Activated naive CD8-positive, alpha-beta T cell treated with anti-CD3 and anti-CD28 coated beads for 36 hours (primary cell): ENCODE results near the gene CHORDC1. TPM values are rescaled to one million over a fixed set of nuclear protein-coding genes. Genes with fewer than 3 reads are reported as not detected.
A peak's percentile ranks its signal among the peaks of the same experiment; 100 is the strongest.
"Not testable (repeated sequence)": the region's sequence is repeated elsewhere in the genome, so short reads cannot be mapped to it uniquely, and the experiment has no call there.

ENCODE experiments used
- DNase-seq: peaks from one replicate; pipeline ENCODE4 v3.0.0; 2021
- H3K27ac Mint-ChIP-seq: one replicate; pipeline ENCODE4 v1.8.0; 2022; ENCODE audit warnings: mild to moderate bottlenecking, moderate library complexity, mixed read lengths
- H3K27me3 Mint-ChIP-seq: one replicate; pipeline ENCODE4 v1.8.0; 2022; ENCODE audit warnings: mild to moderate bottlenecking, mixed read lengths
- H3K36me3 Mint-ChIP-seq: one replicate; pipeline ENCODE4 v1.8.0; 2021; ENCODE audit warnings: mild to moderate bottlenecking, mixed read lengths
- H3K4me1 Mint-ChIP-seq: one replicate; pipeline ENCODE4 v1.8.0; 2021; ENCODE audit warnings: mixed read lengths
- H3K4me3 Mint-ChIP-seq: one replicate; pipeline ENCODE4 v1.8.0; 2022; ENCODE audit warnings: mild to moderate bottlenecking, moderate library complexity, mixed read lengths
- H3K9me3 Mint-ChIP-seq: one replicate; pipeline ENCODE4 v1.8.0; 2022; ENCODE audit warnings: mixed read lengths
- total RNA-seq, 2 experiments: library from RNA; stranded (reverse); gene quantifications; one replicate each; pipeline ENCODE4 v1.2.3, GENCODE V29; 2021

Gene CHORDC1
- total RNA-seq, 2 experiments from 2014 or later: 86.3 to 90.1 TPM

DNA sequence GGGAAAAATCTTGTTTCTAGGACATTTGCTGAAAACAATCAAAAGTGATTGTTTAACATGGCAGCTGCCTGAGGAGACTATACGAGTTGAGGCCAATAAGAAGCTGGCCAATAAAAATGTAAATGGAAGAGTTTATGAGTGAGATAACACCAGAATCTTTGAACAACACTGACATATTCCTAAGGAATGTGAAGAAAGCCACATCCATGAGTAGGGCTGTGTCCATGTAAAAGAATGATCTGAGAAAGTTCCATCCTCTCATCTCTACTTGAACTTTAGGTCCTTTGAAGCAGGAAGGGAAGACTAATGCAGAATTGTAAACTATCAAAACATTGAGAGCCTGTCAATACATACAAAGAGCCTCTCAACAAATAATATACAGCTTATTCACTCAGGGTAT lies 6.9 kb upstream of the CHORDC1 start:
- no peak overlapping the region for H3K27ac Mint-ChIP-seq
- H3K27me3 Mint-ChIP-seq: peaks cover 5% of the 10 kb centered on the region
- no peak for DNase-seq
- peaks cover 10% of the 10 kb centered on the region for H3K36me3 Mint-ChIP-seq
- H3K4me1 Mint-ChIP-seq: no peaks in the 10 kb centered on the region
- no peak overlapping the region for H3K4me3 Mint-ChIP-seq
- peaks cover 1% of the 10 kb centered on the region for H3K9me3 Mint-ChIP-seq

- peaks cover 1% of the 10 kb centered on the region for H3K9me3 Mint-ChIP-seq
- no peak for DNase-seq
- no peak overlapping the region for H3K4me3 Mint-ChIP-seq
- peaks cover 10% of the 10 kb centered on the region for H3K36me3 Mint-ChIP-seq
- no peak overlapping the region for H3K27ac Mint-ChIP-seq
- peaks cover 5% of the 10 kb centered on the region for H3K27me3 Mint-ChIP-seq
- peaks cover 3% of the 10 kb centered on the region for H3K4me1 Mint-ChIP-seq
These were observed 5.2 kb upstream of the CHORDC1 start for GRCh38 chr11:90228056-90228455.

GRCh38 chr11:90223248-90223585 lies 368 bp upstream of the CHORDC1 start:
- H3K36me3 Mint-ChIP-seq: peaks cover 34% of the 10 kb centered on the region
- H3K9me3 Mint-ChIP-seq: peaks cover 5% of the 10 kb centered on the region
- peak overlapping the region; percentile 98 for H3K4me3 Mint-ChIP-seq
- no peak for DNase-seq
- H3K4me1 Mint-ChIP-seq: peaks cover 26% of the 10 kb centered on the region
- no peaks in the 10 kb centered on the region for H3K27me3 Mint-ChIP-seq
- H3K27ac Mint-ChIP-seq: peak overlapping the region; percentile 95

GRCh38 chr11:90221803-90222458 lies 918 bp downstream of the CHORDC1 start:
- H3K9me3 Mint-ChIP-seq: peaks cover 5% of the 10 kb centered on the region
- H3K27ac Mint-ChIP-seq: peak overlapping the region; percentile 95
- peaks cover 34% of the 10 kb centered on the region for H3K36me3 Mint-ChIP-seq
- no peaks in the 10 kb centered on the region for H3K27me3 Mint-ChIP-seq
- no peak for DNase-seq
- peak overlapping the region; percentile 98 for H3K4me3 Mint-ChIP-seq
- H3K4me1 Mint-ChIP-seq: peaks cover 34% of the 10 kb centered on the region

GRCh38 chr11:90220391-90220790 lies 2.5 kb downstream of the CHORDC1 start:
- peak overlapping the region; percentile 98 for H3K4me3 Mint-ChIP-seq
- peaks cover 39% of the 10 kb centered on the region for H3K4me1 Mint-ChIP-seq
- no peaks in the 10 kb centered on the region for H3K27me3 Mint-ChIP-seq
- peaks cover 39% of the 10 kb centered on the region for H3K36me3 Mint-ChIP-seq
- H3K27ac Mint-ChIP-seq: peak overlapping the region; percentile 17
- no peak for DNase-seq
- H3K9me3 Mint-ChIP-seq: peaks cover 5% of the 10 kb centered on the region

- Mint-ChIP-seq H3K36me3 (peaks cover 39% of the 10 kb centered on the region), H3K4me1 (peaks cover 39% of the 10 kb centered on the region), H3K27ac (no peak overlapping the region), H3K27me3 (no peaks in the 10 kb centered on the region), H3K9me3 (peaks cover 5% of the 10 kb centered on the region), H3K4me3 (peak overlapping the region; percentile 98)
- no peak for DNase-seq
These were observed 3.4 kb downstream of the CHORDC1 start for GRCh38 chr11:90219438-90219837.

DNA sequence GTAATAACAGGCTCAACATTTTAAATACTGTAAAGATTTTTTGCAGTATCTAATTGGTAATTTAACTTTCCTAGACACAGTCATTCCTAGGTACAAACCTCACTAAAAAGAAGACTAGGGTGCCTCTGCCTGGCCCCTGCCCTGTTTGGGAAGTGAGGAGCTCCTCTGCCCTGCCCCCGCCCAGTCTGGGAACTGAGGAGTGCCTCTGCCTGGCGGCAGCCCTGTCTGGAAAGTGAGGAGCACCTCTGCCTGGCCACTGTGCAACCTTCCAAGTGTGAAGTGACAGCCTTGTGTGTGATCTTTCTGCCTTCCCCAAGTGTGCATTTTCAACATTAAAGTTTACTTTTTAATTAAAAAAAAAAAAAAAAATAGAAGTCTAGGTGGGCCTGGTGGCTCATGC lies 4.2 kb downstream of the CHORDC1 start:
- no peak overlapping the region for H3K27ac Mint-ChIP-seq
- DNase-seq: no peak
- H3K27me3 Mint-ChIP-seq: no peaks in the 10 kb centered on the region

DNA sequence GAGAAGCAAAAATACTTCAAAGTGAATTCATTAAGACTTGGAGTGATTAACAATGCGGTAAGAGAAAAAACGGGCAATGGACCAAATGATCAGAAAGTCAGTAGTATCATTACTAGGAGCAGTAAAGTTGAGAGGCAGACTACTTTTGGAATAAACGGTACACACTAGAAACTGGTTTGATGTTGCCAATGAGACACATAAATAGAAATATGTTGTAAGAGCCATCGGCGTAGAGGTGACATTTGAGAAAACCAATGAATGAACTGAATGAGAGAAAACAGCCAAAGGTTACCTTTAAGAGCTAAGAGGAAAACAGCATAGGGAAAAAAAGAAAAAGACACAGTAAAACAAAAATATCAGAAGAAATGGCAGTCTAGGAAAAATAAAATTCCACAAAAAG lies 6.2 kb downstream of the CHORDC1 start:
- Mint-ChIP-seq H3K27ac (no peak overlapping the region), H3K4me1 (peaks cover 36% of the 10 kb centered on the region), H3K27me3 (no peaks in the 10 kb centered on the region), H3K4me3 (no peak overlapping the region), H3K9me3 (peaks cover 5% of the 10 kb centered on the region), H3K36me3 (peaks cover 41% of the 10 kb centered on the region)
- DNase-seq: no peak

More for the DNA sequence above, 4.2 kb downstream of the CHORDC1 start:
- Mint-ChIP-seq H3K4me1 (peaks cover 36% of the 10 kb centered on the region), H3K4me3 (no peak overlapping the region), H3K9me3 (peaks cover 5% of the 10 kb centered on the region), H3K36me3 (peaks cover 40% of the 10 kb centered on the region)

DNA sequence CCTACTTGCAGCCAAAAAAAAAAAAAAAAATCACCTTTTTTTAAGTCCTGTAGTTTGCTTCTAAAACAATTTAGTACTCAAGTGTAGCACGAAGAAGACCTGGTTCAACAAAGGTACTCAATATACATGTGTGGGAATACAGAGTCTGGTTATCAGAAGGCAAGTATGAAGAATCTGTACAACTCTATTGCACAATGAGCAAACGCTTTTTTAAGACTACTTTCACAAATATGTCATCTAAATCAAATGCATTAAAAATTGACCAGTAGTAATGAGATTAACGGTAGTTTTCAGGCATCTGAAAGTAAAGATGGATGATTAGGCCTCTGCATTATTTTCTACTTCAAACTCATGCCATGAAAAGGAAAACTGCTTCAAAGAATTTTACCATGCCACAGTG lies 9.5 kb downstream of the CHORDC1 start:
- Mint-ChIP-seq H3K27me3 (no peaks in the 10 kb centered on the region), H3K4me3 (no peak overlapping the region), H3K9me3 (no peaks in the 10 kb centered on the region), H3K36me3 (peaks cover 22% of the 10 kb centered on the region), H3K27ac (no peak overlapping the region), H3K4me1 (peaks cover 17% of the 10 kb centered on the region)
- DNase-seq: no peak

- Mint-ChIP-seq H3K9me3 (no peaks in the 10 kb centered on the region), H3K36me3 (peaks cover 24% of the 10 kb centered on the region), H3K27me3 (no peaks in the 10 kb centered on the region), H3K27ac (peak overlapping the region; percentile 1), H3K4me3 (no peak overlapping the region), H3K4me1 (peaks cover 14% of the 10 kb centered on the region)
- no peak for DNase-seq
These were observed 14.0 kb downstream of the CHORDC1 start for GRCh38 chr11:90208857-90209256.

DNA sequence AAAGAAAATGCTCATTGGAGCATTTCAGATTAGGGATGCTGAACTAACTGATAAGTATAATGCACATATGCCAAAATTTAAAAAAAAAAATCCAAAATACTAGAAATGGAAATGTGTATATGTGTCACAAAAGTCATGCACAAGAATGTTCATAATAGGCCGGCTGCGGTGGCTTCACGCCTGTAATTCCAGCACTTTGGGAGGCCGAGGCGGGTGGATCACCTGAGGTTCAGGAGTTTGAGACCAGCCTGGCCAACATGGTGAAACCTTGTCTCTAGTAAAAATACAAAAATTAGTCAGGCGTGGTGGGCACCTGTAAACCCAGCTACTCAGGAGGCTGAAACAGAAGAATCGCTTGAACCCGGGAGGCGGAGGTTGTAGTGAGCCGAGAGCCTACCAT lies 14.9 kb downstream of the CHORDC1 start:
- not testable (repeated sequence) for H3K27me3 Mint-ChIP-seq, DNase-seq, H3K9me3 Mint-ChIP-seq, H3K4me3 Mint-ChIP-seq, H3K27ac Mint-ChIP-seq
- Mint-ChIP-seq H3K4me1 (peaks cover 14% of the 10 kb centered on the region), H3K36me3 (peaks cover 19% of the 10 kb centered on the region)

DNA sequence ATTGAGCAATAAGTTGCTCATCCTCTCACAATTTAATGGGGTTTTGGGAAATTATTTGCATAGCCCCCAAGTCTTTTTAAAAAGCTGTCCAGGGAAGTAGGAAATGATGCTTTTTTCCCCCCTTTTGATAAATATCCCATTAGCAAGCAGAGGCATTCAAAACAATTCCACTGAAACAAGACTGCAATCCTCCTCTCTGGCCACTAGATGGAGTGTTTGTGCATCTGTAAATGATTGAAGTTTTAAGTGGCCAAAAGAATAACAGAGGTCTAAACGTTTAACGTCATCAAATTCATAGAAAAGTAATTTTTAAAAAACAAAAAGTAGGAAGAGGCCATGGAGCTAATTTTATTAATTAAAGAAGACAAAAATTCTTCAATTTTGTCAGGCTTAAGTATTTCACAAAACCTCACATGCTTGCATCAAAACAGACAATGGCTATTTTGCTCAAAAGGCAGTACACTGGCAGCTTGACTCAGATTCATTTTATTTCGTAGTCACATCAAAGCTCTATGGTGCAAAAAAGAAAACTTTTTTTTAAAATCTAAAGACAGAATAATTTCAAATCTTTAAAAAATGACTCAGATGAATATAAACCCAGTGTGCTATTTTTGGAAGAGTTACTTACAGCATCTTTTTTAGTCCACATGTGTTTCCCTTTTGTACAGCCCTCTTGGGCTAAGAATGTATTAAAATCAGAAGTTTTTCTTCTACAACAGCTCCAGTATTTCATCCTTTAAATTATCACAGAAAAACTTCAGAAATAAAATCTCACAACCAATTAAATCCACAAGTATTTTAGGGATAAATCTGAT lies 17.8 kb downstream of the CHORDC1 start:
- no peak overlapping the region for H3K4me3 Mint-ChIP-seq
- H3K9me3 Mint-ChIP-seq: no peaks in the 10 kb centered on the region
- H3K27ac Mint-ChIP-seq: peak overlapping the region; percentile 39
- H3K4me1 Mint-ChIP-seq: peaks cover 16% of the 10 kb centered on the region
- peaks cover 19% of the 10 kb centered on the region for H3K36me3 Mint-ChIP-seq
- no peaks in the 10 kb centered on the region for H3K27me3 Mint-ChIP-seq
- no peak for DNase-seq

GRCh38 chr11:90204407-90204806 lies 18.4 kb downstream of the CHORDC1 start:
- Mint-ChIP-seq H3K4me3 (no peak overlapping the region), H3K9me3 (no peaks in the 10 kb centered on the region), H3K36me3 (peaks cover 16% of the 10 kb centered on the region), H3K4me1 (peaks cover 12% of the 10 kb centered on the region), H3K27ac (no peak overlapping the region), H3K27me3 (no peaks in the 10 kb centered on the region)
- DNase-seq: no peak

DNA sequence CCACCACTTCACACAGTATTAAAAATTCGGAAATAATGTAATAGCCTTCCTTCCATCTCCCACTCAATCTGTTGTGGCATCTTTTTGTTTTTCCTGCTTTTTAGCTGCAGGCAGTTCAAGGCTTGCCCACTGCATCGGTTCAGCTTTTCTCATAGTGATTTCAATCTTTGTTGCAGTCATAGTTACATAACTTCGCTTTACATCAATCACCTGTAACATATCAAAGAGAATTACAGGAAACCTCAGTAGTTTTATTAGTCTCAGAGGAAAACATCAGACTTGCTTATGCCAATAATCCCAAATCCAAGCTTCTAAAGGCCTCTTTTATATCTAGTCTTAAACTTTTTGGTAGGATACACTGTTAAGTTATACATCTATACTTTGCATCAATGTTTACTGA lies 20.5 kb downstream of the CHORDC1 start:
- Mint-ChIP-seq H3K4me1 (peaks cover 12% of the 10 kb centered on the region), H3K4me3 (no peak overlapping the region), H3K27me3 (no peaks in the 10 kb centered on the region), H3K27ac (no peak overlapping the region), H3K9me3 (no peaks in the 10 kb centered on the region), H3K36me3 (peaks cover 15% of the 10 kb centered on the region)
- DNase-seq: no peak

- Mint-ChIP-seq H3K27me3 (no peaks in the 10 kb centered on the region), H3K4me1 (no peaks in the 10 kb centered on the region), H3K9me3 (no peaks in the 10 kb centered on the region), H3K36me3 (peaks cover 7% of the 10 kb centered on the region), H3K4me3 (no peak overlapping the region), H3K27ac (no peak overlapping the region)
- DNase-seq: no peak
These were observed 25.5 kb downstream of the CHORDC1 start for GRCh38 chr11:90197377-90197776.
